Vagina (tissue), 2 donors: ENCODE data around the gene SIAH3.

Experiments
- POLR2A ChIP-seq, 2 donors: fragments of 450-650 bp; IDR thresholded peaks; one replicate each; pipeline ENCODE4 v1.6.1; 2017; ENCODE audit warnings: antibody characterized with exemption in 2 of 2, mild to moderate bottlenecking in 2 of 2, moderate library complexity in 2 of 2
- TF ChIP-seq, protein P1 (sequence below), 3 experiments: fragments of 450-650 bp in 2 of 3; fragments of 200-600 bp in 1 of 3; sonication (generic) in 1 of 3; IDR thresholded peaks; one replicate each; pipeline ENCODE4 v1.5.1; 2017 to 2019; ENCODE audit warnings: antibody characterized with exemption in 3 of 3, mild to moderate bottlenecking in 2 of 3, moderate library complexity in 2 of 3

DNA sequence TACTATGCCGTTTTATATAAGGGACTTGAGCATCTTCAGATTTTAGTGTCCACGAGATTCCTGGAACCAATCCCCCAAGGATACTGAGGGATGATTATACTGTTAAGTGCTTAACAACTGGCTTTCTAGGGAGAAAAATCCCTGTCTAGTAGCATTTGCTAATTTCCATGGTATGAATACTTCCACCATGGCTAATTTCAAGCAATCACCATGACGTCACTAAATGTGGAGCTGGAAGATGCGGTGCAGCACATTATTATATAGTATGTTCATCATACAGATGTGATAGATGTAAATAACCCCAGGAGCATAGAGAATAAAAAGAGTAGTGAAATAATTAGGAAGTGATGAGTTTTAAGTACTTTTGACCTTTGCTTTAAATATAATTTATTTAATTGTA lies 72.7 kb downstream of the SIAH3 start:
- TF ChIP-seq, protein P1, sequence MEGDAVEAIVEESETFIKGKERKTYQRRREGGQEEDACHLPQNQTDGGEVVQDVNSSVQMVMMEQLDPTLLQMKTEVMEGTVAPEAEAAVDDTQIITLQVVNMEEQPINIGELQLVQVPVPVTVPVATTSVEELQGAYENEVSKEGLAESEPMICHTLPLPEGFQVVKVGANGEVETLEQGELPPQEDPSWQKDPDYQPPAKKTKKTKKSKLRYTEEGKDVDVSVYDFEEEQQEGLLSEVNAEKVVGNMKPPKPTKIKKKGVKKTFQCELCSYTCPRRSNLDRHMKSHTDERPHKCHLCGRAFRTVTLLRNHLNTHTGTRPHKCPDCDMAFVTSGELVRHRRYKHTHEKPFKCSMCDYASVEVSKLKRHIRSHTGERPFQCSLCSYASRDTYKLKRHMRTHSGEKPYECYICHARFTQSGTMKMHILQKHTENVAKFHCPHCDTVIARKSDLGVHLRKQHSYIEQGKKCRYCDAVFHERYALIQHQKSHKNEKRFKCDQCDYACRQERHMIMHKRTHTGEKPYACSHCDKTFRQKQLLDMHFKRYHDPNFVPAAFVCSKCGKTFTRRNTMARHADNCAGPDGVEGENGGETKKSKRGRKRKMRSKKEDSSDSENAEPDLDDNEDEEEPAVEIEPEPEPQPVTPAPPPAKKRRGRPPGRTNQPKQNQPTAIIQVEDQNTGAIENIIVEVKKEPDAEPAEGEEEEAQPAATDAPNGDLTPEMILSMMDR (IDR thresholded peaks at IDR 0.05), result no peak
- TF ChIP-seq POLR2A (IDR thresholded peaks at IDR 0.05), result no peak
